H9 (cell line): ENCODE data around the gene TLE5. TPM values are rescaled to one million over a fixed set of nuclear protein-coding genes. Genes with fewer than 3 reads are reported as not detected.

ENCODE experiments used
- DNase-seq: peaks from one replicate; pipeline ENCODE4 v3.0.0-alpha.2; 2017
- H2AFZ ChIP-seq: one replicate; pipeline ENCODE4 v1.6.1; 2013; ENCODE audit warnings: mild to moderate bottlenecking, low read length, control low read depth, moderate library complexity
- H2AK5ac ChIP-seq: 2 replicates; pipeline ENCODE4 v1.6.1; 2013; ENCODE audit warnings: low read length, control low read depth, mixed read lengths; ENCODE audit not compliant: insufficient read length
- H2BK120ac ChIP-seq: one replicate; pipeline ENCODE4 v1.6.1; 2013; ENCODE audit warnings: low read depth, mild to moderate bottlenecking, low read length, control low read depth, inconsistent platforms; ENCODE audit not compliant: poor library complexity, severe bottlenecking
- H2BK12ac ChIP-seq: 2 replicates; pipeline ENCODE4 v1.6.1; 2013; ENCODE audit warnings: low read length, control low read depth, mixed read lengths, low read depth; ENCODE audit not compliant: insufficient read length
- H2BK15ac ChIP-seq: 2 replicates; pipeline ENCODE4 v1.6.1; 2013; ENCODE audit warnings: low read depth, low read length, control low read depth
- H2BK20ac ChIP-seq: one replicate; pipeline ENCODE4 v1.6.1; 2013; ENCODE audit warnings: low read depth, mild to moderate bottlenecking, low read length, control low read depth, inconsistent platforms; ENCODE audit not compliant: poor library complexity, severe bottlenecking
- H2BK5ac ChIP-seq: 2 replicates; pipeline ENCODE4 v1.6.1; 2013; ENCODE audit warnings: low read length, control low read depth, mixed read lengths; ENCODE audit not compliant: insufficient read length
- H3K14ac ChIP-seq: 2 replicates; pipeline ENCODE4 v1.6.1; 2013; ENCODE audit warnings: low read length, control low read depth; ENCODE audit not compliant: insufficient read depth
- H3K18ac ChIP-seq: 2 replicates; pipeline ENCODE4 v1.6.1; 2013; ENCODE audit warnings: low read depth, mild to moderate bottlenecking, mixed read lengths, low read length, control low read depth; ENCODE audit not compliant: insufficient read length
- H3K23ac ChIP-seq: 2 replicates; pipeline ENCODE4 v1.6.1; 2013; ENCODE audit warnings: low read length, control low read depth, mixed read lengths, low read depth; ENCODE audit not compliant: insufficient read length
- H3K23me2 ChIP-seq: 2 replicates; pipeline ENCODE4 v1.6.1; 2013; ENCODE audit warnings: low read depth, mild to moderate bottlenecking, mixed read lengths, low read length, control low read depth; ENCODE audit not compliant: insufficient read length, poor library complexity, severe bottlenecking
- H3K27ac ChIP-seq: 2 replicates; pipeline ENCODE4 v1.5.1; 2013; ENCODE audit warnings: low read length, control low read depth, mixed read lengths, low read depth; ENCODE audit not compliant: insufficient read length
- H3K27me3 ChIP-seq: 2 replicates; pipeline ENCODE4 v1.6.1; 2013; ENCODE audit warnings: low read length, control low read depth, inconsistent platforms; ENCODE audit not compliant: insufficient read depth
- H3K4ac ChIP-seq: 2 replicates; pipeline ENCODE4 v1.6.1; 2013; ENCODE audit warnings: low read depth, mild to moderate bottlenecking, control low read depth, inconsistent platforms, low read length, moderate library complexity
- H3K4me1 ChIP-seq: 2 replicates; pipeline ENCODE4 v1.6.1; 2013; ENCODE audit warnings: low read length, control low read depth, inconsistent platforms; ENCODE audit not compliant: insufficient read depth
- H3K4me2 ChIP-seq: 2 replicates; pipeline ENCODE4 v1.6.1; 2013; ENCODE audit warnings: low read length, control low read depth, mixed read lengths; ENCODE audit not compliant: insufficient read length, insufficient read depth
- H3K56ac ChIP-seq: 2 replicates; pipeline ENCODE4 v1.6.1; 2013; ENCODE audit warnings: low read depth, mild to moderate bottlenecking, mixed read lengths, low read length, control low read depth; ENCODE audit not compliant: insufficient read length
- H3K79me1 ChIP-seq: 2 replicates; pipeline ENCODE4 v1.6.1; 2013; ENCODE audit warnings: low read depth, mild to moderate bottlenecking, moderate library complexity, low read length, control low read depth, inconsistent platforms; ENCODE audit not compliant: insufficient read depth, poor library complexity, severe bottlenecking
- H3K79me2 ChIP-seq: 2 replicates; pipeline ENCODE4 v1.6.1; 2013; ENCODE audit warnings: low read length, control low read depth, inconsistent platforms; ENCODE audit not compliant: insufficient read depth
- H3K9ac ChIP-seq: 2 replicates; pipeline ENCODE4 v1.6.1; 2013; ENCODE audit warnings: low read length, control low read depth, mixed read lengths; ENCODE audit not compliant: insufficient read length; ENCODE audit errors: extremely low read depth
- H3K9me3 ChIP-seq: one replicate; pipeline ENCODE4 v1.6.1; 2013; ENCODE audit warnings: low read depth, low read length, inconsistent platforms; ENCODE audit not compliant: control insufficient read depth
- H3T11ph ChIP-seq: one replicate; pipeline ENCODE4 v1.6.1; 2013; ENCODE audit warnings: mild to moderate bottlenecking, low read length, control low read depth, inconsistent platforms
- H4K20me1 ChIP-seq: one replicate; pipeline ENCODE4 v1.6.1; 2013; ENCODE audit not compliant: control insufficient read depth, insufficient read length, insufficient read depth
- H4K5ac ChIP-seq: 2 replicates; pipeline ENCODE4 v1.6.1; 2013; ENCODE audit warnings: low read depth, mild to moderate bottlenecking, mixed read lengths, low read length, control low read depth; ENCODE audit not compliant: insufficient read length
- H4K8ac ChIP-seq: replicated peaks from 2 replicates; pipeline ENCODE4 v1.6.1; 2013; ENCODE audit warnings: low read length, control low read depth, mixed read lengths, low read depth; ENCODE audit not compliant: insufficient read length
- H4K91ac ChIP-seq: 2 replicates; pipeline ENCODE4 v1.6.1; 2013; ENCODE audit warnings: low read depth, mild to moderate bottlenecking, moderate library complexity, mixed read lengths, low read length, control low read depth; ENCODE audit not compliant: insufficient read length
- H3K27ac Mint-ChIP-seq, 3 experiments: 2 replicates in 2 of 3; 3 replicates in 1 of 3; pipeline ENCODE4 v1.8.0; 2020 to 2021; ENCODE audit warnings: mixed read lengths in 3 of 3, mild to moderate bottlenecking in 1 of 3, moderate library complexity in 1 of 3
- H3K27me3 Mint-ChIP-seq: 2 replicates; pipeline ENCODE4 v1.8.0; 2021; ENCODE audit warnings: low read depth, mild to moderate bottlenecking, moderate library complexity, mixed read lengths
- H3K36me3 Mint-ChIP-seq, 3 experiments: 2 replicates in 2 of 3; 3 replicates in 1 of 3; pipeline ENCODE4 v1.8.0; 2020 to 2021; ENCODE audit warnings: low read depth in 3 of 3, mixed read lengths in 3 of 3; ENCODE audit not compliant: insufficient read depth in 1 of 3
- H3K4me1 Mint-ChIP-seq, 2 experiments: 2 replicates each; pipeline ENCODE4 v1.8.0; 2020; ENCODE audit warnings: mixed read lengths in 2 of 2
- H3K4me3 Mint-ChIP-seq, 2 experiments: 2 replicates in 1 of 2; 3 replicates in 1 of 2; pipeline ENCODE4 v1.8.0; 2020 to 2021; ENCODE audit warnings: mild to moderate bottlenecking in 2 of 2, mixed read lengths in 2 of 2, moderate library complexity in 1 of 2
- H3K9me3 Mint-ChIP-seq, 2 experiments: 2 replicates in 1 of 2; 3 replicates in 1 of 2; pipeline ENCODE4 v1.8.0; 2020; ENCODE audit warnings: mild to moderate bottlenecking in 2 of 2, mixed read lengths in 2 of 2, moderate library complexity in 1 of 2
- CTCF ChIP-seq: fragments of 200-600 bp; sonication (generic); conservative IDR thresholded peaks from 3 replicates; pipeline ENCODE4 v1.8.0; 2021; ENCODE audit warnings: antibody characterized with exemption, mild to moderate bottlenecking
- WGBS: extraction: QIAGEN DNeasy Blood & Tissue Kit; methylation state at CpG from one replicate; pipeline ENCODE4 v1.1.7; 2013; ENCODE audit warnings: missing lambda C conversion rate, low lambda C conversion rate, mixed read lengths; ENCODE audit not compliant: insufficient read length; ENCODE audit errors: extremely low coverage; 5-methylcytosine and 5-hydroxymethylcytosine counted together
- total RNA-seq: library from RNA; stranded (reverse); gene quantifications from 2 replicates; pipeline ENCODE4 v1.2.1, GENCODE V29; 2021

The TLE5 gene
- total RNA-seq, 1 experiment from 2014 or later = 221 TPM

GRCh38 chr19:3100331-3100730, 38.0 kb upstream of the TLE5 start:
- Histone ChIP-seq H4K5ac (no peak overlapping the region), H2BK5ac (no peak overlapping the region), H2AK5ac (no peak overlapping the region), H2BK120ac (no peak overlapping the region), H3K4ac (no peak overlapping the region), H3K18ac (no peak overlapping the region), H3K79me2 (peaks cover 26% of the 10 kb centered on the region; the same call in 1 of the 2 replicates), H2BK20ac (no peak overlapping the region), H3K79me1 (peaks cover 15% of the 10 kb centered on the region), H4K91ac (no peak overlapping the region), H4K8ac (no peak overlapping the region), H3K27ac (no peak overlapping the region), H3K9ac (no peak overlapping the region), H3K9me3 (no peaks in the 10 kb centered on the region), H3K4me2 (no peak overlapping the region), H3K23me2 (peaks cover 11% of the 10 kb centered on the region), H3K14ac (no peak overlapping the region), H3T11ph (no peak overlapping the region), H3K27me3 (no peaks in the 10 kb centered on the region), H2BK15ac (no peak overlapping the region), H3K23ac (no peak overlapping the region), H3K4me1 (no peaks in the 10 kb centered on the region; the same call in 1 of the 2 replicates), H3K56ac (no peak overlapping the region), H2AFZ (no peak overlapping the region), H2BK12ac (no peak overlapping the region), H4K20me1 (peaks cover 10% of the 10 kb centered on the region)
- Mint-ChIP-seq H3K36me3 (no peaks in the 10 kb centered on the region), H3K4me1 (peaks cover 13 to 19% of the 10 kb centered on the region in 2 experiments; a peak in 3 of 4 replicates), H3K27ac (no peak overlapping the region), H3K9me3 (no peaks in the 10 kb centered on the region), H3K27me3 (no peaks in the 10 kb centered on the region), H3K4me3 (no peak overlapping the region)
- no peak for TF ChIP-seq CTCF
- DNase-seq = no peak
- WGBS = no CpG with 5 or more reads among the region's 14 CpGs
